SU-DHL-6 (cell line): ENCODE data around the gene CHAT.

Experiments used
- H2AFZ ChIP-seq: fragments of 200-600 bp; sonication (generic); 2 replicates; pipeline ENCODE4 v1.6.1; 2014; ENCODE audit warnings: low read depth, mild to moderate bottlenecking, moderate library complexity, mixed read lengths, antibody characterized with exemption, low read length; ENCODE audit not compliant: severe bottlenecking
- H3F3A ChIP-seq: fragments of 200-600 bp; shearing (Covaris generic); 2 replicates; pipeline ENCODE4 v1.6.0; 2016; ENCODE audit warnings: antibody characterized with exemption, mild to moderate bottlenecking; ENCODE audit not compliant: insufficient read depth
- H3K27ac ChIP-seq: fragments of 200-600 bp; sonication (generic); 2 replicates; pipeline ENCODE4 v1.5.1; 2016; ENCODE audit warnings: low read depth, mild to moderate bottlenecking, low read length, moderate library complexity, mixed read lengths
- H3K27me3 ChIP-seq: fragments of 200-600 bp; sonication (generic), shearing (Covaris generic); 2 replicates; pipeline ENCODE4 v1.6.0; 2014; ENCODE audit warnings: mild to moderate bottlenecking, low read length
- H3K36me3 ChIP-seq: fragments of 200-600 bp; sonication (generic); 2 replicates; pipeline ENCODE4 v1.6.1; 2014; ENCODE audit warnings: mild to moderate bottlenecking, low read length, mixed read lengths
- H3K4me2 ChIP-seq: fragments of 300-600, 200-600 bp; shearing (Covaris generic), sonication (generic); 2 replicates; pipeline ENCODE4 v1.6.0; 2014; ENCODE audit warnings: low read length, low read depth, mild to moderate bottlenecking; ENCODE audit not compliant: poor library complexity, severe bottlenecking
- H3K4me3 ChIP-seq: fragments of 200-600 bp; sonication (generic); 2 replicates; pipeline ENCODE4 v1.5.1; 2014; ENCODE audit warnings: antibody characterized with exemption, low read length, mild to moderate bottlenecking, mixed read lengths; ENCODE audit not compliant: insufficient read depth, poor library complexity, severe bottlenecking
- H3K79me2 ChIP-seq: fragments of 200-600 bp; sonication (generic); 2 replicates; pipeline ENCODE4 v1.6.1; 2014; ENCODE audit warnings: mild to moderate bottlenecking, low read length, moderate library complexity; ENCODE audit not compliant: insufficient read depth
- H3K9ac ChIP-seq: fragments of 200-600 bp; sonication (generic); 2 replicates; pipeline ENCODE4 v1.7.0; 2014; ENCODE audit warnings: mild to moderate bottlenecking, low read length
- H3K9me2 ChIP-seq: fragments of 200-600 bp; sonication (generic); replicated peaks from 2 replicates; pipeline ENCODE4 v1.6.1; 2014; ENCODE audit warnings: low read length; ENCODE audit not compliant: insufficient read depth
- H3K9me3 ChIP-seq: fragments of 200-600 bp; sonication (generic); 2 replicates; pipeline ENCODE4 v1.6.1; 2014; ENCODE audit warnings: low read length, mixed read lengths; ENCODE audit not compliant: insufficient read depth
- H4K20me1 ChIP-seq: fragments of 200-600 bp; sonication (generic); 2 replicates; pipeline ENCODE4 v1.6.1; 2014; ENCODE audit warnings: low read depth, mild to moderate bottlenecking, antibody characterized with exemption, low read length, moderate library complexity, mixed read lengths
- EZH2phosphoT487 ChIP-seq: fragments of 200-600 bp; sonication (generic), shearing (Covaris generic); conservative IDR thresholded peaks from 2 replicates; pipeline ENCODE4 v1.6.1; 2018; ENCODE audit warnings: mild to moderate bottlenecking, antibody characterized with exemption, low read length, moderate library complexity, mixed read lengths
- TF ChIP-seq, protein P1 (sequence below): fragments of 200-600 bp; sonication (generic); IDR thresholded peaks from one replicate; pipeline ENCODE4 v1.5.1; 2017; ENCODE audit warnings: antibody characterized with exemption, mild to moderate bottlenecking, low read length, moderate library complexity; ENCODE audit not compliant: insufficient read depth, poor library complexity, severe bottlenecking

The CHAT gene

DNA sequence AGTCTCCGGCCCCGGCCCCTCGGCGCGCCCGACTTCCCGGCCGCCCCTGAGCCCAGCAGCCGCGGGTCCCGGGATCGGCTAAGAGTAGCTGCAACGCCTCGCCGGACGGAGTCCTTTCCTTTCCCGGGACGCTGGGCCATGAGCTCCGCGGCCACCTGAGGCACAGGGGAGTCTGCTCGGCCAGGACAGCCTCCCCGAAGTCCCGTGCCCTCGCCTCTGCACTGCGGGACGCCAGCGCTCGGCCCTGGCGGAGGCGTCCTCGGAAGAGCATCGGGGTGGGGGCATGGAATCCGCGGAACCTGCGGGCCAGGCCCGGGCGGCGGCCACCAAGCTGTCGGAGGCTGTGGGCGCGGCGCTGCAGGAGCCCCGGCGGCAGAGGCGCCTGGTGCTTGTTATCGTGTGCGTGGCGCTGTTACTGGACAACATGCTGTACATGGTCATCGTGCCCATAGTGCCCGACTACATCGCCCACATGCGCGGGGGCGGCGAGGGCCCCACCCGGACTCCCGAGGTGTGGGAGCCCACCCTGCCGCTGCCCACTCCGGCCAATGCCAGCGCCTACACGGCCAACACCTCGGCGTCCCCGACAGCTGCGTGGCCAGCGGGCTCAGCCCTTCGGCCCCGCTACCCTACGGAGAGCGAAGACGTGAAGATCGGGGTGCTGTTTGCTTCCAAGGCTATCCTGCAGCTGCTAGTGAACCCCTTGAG, 3.2 kb upstream of the CHAT start:
- Histone ChIP-seq H3K9me2 (no peaks in the 10 kb centered on the region), H3K4me2 (no peak overlapping the region), H3K9me3 (no peaks in the 10 kb centered on the region), H3K9ac (no peak overlapping the region), H3K4me3 (no peak overlapping the region), H3K27ac (no peak overlapping the region), H2AFZ (no peak overlapping the region), H3K36me3 (no peaks in the 10 kb centered on the region), H3K27me3 (no peaks in the 10 kb centered on the region), H4K20me1 (no peaks in the 10 kb centered on the region), H3K79me2 (no peaks in the 10 kb centered on the region), H3F3A (no peaks in the 10 kb centered on the region)
- TF ChIP-seq, protein P1, sequence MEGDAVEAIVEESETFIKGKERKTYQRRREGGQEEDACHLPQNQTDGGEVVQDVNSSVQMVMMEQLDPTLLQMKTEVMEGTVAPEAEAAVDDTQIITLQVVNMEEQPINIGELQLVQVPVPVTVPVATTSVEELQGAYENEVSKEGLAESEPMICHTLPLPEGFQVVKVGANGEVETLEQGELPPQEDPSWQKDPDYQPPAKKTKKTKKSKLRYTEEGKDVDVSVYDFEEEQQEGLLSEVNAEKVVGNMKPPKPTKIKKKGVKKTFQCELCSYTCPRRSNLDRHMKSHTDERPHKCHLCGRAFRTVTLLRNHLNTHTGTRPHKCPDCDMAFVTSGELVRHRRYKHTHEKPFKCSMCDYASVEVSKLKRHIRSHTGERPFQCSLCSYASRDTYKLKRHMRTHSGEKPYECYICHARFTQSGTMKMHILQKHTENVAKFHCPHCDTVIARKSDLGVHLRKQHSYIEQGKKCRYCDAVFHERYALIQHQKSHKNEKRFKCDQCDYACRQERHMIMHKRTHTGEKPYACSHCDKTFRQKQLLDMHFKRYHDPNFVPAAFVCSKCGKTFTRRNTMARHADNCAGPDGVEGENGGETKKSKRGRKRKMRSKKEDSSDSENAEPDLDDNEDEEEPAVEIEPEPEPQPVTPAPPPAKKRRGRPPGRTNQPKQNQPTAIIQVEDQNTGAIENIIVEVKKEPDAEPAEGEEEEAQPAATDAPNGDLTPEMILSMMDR = no peak
- no peak for TF ChIP-seq EZH2phosphoT487

DNA sequence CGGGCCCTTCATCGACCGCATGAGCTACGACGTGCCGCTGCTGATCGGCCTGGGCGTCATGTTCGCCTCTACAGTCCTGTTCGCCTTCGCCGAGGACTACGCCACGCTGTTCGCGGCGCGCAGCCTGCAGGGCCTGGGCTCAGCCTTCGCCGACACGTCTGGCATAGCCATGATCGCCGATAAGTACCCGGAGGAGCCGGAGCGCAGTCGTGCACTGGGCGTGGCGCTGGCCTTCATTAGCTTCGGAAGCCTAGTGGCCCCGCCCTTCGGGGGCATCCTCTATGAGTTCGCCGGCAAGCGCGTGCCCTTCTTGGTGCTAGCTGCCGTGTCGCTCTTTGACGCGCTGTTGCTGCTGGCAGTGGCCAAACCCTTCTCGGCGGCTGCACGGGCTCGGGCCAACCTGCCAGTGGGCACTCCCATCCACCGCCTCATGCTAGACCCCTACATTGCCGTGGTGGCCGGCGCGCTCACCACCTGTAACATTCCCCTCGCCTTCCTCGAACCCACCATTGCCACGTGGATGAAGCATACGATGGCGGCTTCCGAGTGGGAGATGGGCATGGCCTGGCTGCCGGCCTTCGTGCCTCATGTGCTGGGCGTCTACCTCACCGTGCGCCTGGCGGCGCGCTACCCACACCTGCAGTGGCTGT, 2.5 kb upstream of the CHAT start:
- Histone ChIP-seq H4K20me1 (no peaks in the 10 kb centered on the region), H3K36me3 (no peaks in the 10 kb centered on the region), H3K9me3 (no peaks in the 10 kb centered on the region), H3K27me3 (no peaks in the 10 kb centered on the region), H3K4me2 (no peak overlapping the region), H3F3A (no peaks in the 10 kb centered on the region), H3K9ac (no peak overlapping the region), H3K79me2 (no peaks in the 10 kb centered on the region), H3K27ac (no peak overlapping the region), H3K9me2 (no peaks in the 10 kb centered on the region), H3K4me3 (no peak overlapping the region), H2AFZ (no peak overlapping the region)
- TF ChIP-seq EZH2phosphoT487 = no peak
- TF ChIP-seq, protein P1 = no peak

DNA sequence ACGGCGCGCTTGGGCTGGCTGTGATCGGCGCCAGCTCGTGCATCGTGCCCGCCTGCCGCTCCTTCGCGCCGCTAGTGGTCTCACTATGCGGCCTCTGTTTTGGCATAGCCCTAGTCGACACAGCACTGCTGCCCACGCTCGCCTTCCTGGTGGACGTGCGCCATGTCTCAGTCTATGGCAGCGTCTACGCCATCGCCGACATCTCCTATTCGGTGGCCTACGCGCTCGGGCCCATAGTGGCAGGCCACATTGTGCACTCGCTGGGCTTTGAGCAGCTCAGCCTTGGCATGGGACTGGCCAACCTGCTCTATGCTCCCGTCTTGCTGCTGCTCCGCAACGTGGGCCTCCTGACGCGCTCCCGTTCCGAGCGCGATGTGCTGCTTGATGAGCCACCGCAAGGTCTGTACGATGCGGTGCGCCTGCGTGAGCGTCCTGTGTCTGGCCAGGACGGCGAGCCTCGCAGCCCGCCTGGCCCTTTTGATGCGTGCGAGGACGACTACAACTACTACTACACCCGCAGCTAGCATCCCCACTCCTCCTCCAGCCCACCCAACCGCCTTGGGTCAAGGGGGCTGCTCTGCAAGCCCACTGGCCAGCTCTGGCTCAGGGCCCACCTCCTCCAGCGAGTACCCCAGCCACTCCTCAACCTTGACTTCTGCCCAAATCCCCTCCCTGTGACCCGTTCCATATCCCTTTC, 1.9 kb upstream of the CHAT start:
- H2AFZ ChIP-seq = no peak overlapping the region
- no peaks in the 10 kb centered on the region for H3K36me3 ChIP-seq
- no peak overlapping the region for H3K27ac ChIP-seq
- no peak overlapping the region for H3K4me3 ChIP-seq
- no peaks in the 10 kb centered on the region for H3F3A ChIP-seq
- H3K27me3 ChIP-seq = no peaks in the 10 kb centered on the region
- H3K9me3 ChIP-seq = no peaks in the 10 kb centered on the region
- H3K9ac ChIP-seq = no peak overlapping the region
- H3K79me2 ChIP-seq = no peaks in the 10 kb centered on the region
- no peak overlapping the region for H3K4me2 ChIP-seq
- TF ChIP-seq, protein P1 = no peak
- no peak for TF ChIP-seq EZH2phosphoT487
- H4K20me1 ChIP-seq = no peaks in the 10 kb centered on the region
- no peaks in the 10 kb centered on the region for H3K9me2 ChIP-seq
